Activated naive CD4-positive, alpha-beta T cell treated with anti-CD3 and anti-CD28 coated beads, Interleukin-2, amount 10 ng/mL, durations not matched to agents 7 days and 5 days (primary cell): ENCODE measurements around the gene STK38L.

Source experiments
- CTCF ChIA-PET: fragments of 350-600 bp; sonication (Branson Sonifier 250); formaldehyde crosslinking; loops from one replicate; lab custom pipeline; 2021; ENCODE audit warnings: antibody characterized with exemption; lab: Charles Lee
- DNase-seq: peaks from one replicate; pipeline ENCODE4 v3.0.0-alpha.2; 2020
- H3K27ac Mint-ChIP-seq: one replicate; pipeline ENCODE4 v1.8.0; 2021; ENCODE audit warnings: mild to moderate bottlenecking, moderate library complexity, mixed read lengths
- H3K27me3 Mint-ChIP-seq: one replicate; pipeline ENCODE4 v1.8.0; 2021; ENCODE audit warnings: mild to moderate bottlenecking, mixed read lengths
- H3K36me3 Mint-ChIP-seq: one replicate; pipeline ENCODE4 v1.8.0; 2021; ENCODE audit warnings: mixed read lengths
- H3K4me1 Mint-ChIP-seq: one replicate; pipeline ENCODE4 v1.8.0; 2021; ENCODE audit warnings: mixed read lengths
- H3K4me3 Mint-ChIP-seq: one replicate; pipeline ENCODE4 v1.8.0; 2021; ENCODE audit warnings: mild to moderate bottlenecking, moderate library complexity, mixed read lengths
- H3K9me3 Mint-ChIP-seq: one replicate; pipeline ENCODE4 v1.8.0; 2021; ENCODE audit warnings: mixed read lengths

The STK38L gene

GRCh38 chr12:27274706-27275105, 30.6 kb downstream of the STK38L start:
- CTCF ChIA-PET: no interaction called here
- DNase-seq: no peak
- Mint-ChIP-seq H3K4me3 (no peak overlapping the region), H3K27me3 (no peaks in the 10 kb centered on the region), H3K9me3 (no peaks in the 10 kb centered on the region), H3K27ac (no peak overlapping the region), H3K36me3 (peaks cover 5% of the 10 kb centered on the region), H3K4me1 (peaks cover 3% of the 10 kb centered on the region)

GRCh38 chr12:27276275-27276674, 32.2 kb downstream of the STK38L start:
- CTCF ChIA-PET: no interaction called here
- no peak overlapping the region for H3K27ac Mint-ChIP-seq
- DNase-seq: no peak
- H3K4me3 Mint-ChIP-seq: no peak overlapping the region
- no peaks in the 10 kb centered on the region for H3K27me3 Mint-ChIP-seq
- peaks cover 10% of the 10 kb centered on the region for H3K4me1 Mint-ChIP-seq
- H3K9me3 Mint-ChIP-seq: no peaks in the 10 kb centered on the region
- H3K36me3 Mint-ChIP-seq: no peaks in the 10 kb centered on the region

- CTCF ChIA-PET: interaction anchor here (0.8 to 3.0 kb wide), 5 partner anchors 12 to 393 kb away, joined by 3 to 13 read pairs (median 4); no protein-coding TSS in a partner anchor
- no peaks in the 10 kb centered on the region for H3K27me3 Mint-ChIP-seq
- H3K4me3 Mint-ChIP-seq: no peak overlapping the region
- no peaks in the 10 kb centered on the region for H3K9me3 Mint-ChIP-seq
- peaks cover 10% of the 10 kb centered on the region for H3K4me1 Mint-ChIP-seq
- H3K27ac Mint-ChIP-seq: no peak overlapping the region
- no peaks in the 10 kb centered on the region for H3K36me3 Mint-ChIP-seq
- DNase-seq: no peak
Measured at GRCh38 chr12:27277846-27278260, 33.8 kb downstream of the STK38L start.

GRCh38 chr12:27279826-27280225, 35.7 kb downstream of the STK38L start:
- CTCF ChIA-PET: interaction anchor here (1.1 to 3.0 kb wide), 3 partner anchors 27 to 89 kb away, joined by 3 to 13 read pairs (median 3); no protein-coding TSS in a partner anchor
- Mint-ChIP-seq H3K27ac (no peak overlapping the region), H3K27me3 (no peaks in the 10 kb centered on the region), H3K4me3 (no peak overlapping the region), H3K9me3 (no peaks in the 10 kb centered on the region), H3K4me1 (peaks cover 10% of the 10 kb centered on the region), H3K36me3 (no peaks in the 10 kb centered on the region)
- no peak for DNase-seq

- Mint-ChIP-seq H3K36me3 (no peaks in the 10 kb centered on the region), H3K4me1 (peaks cover 10% of the 10 kb centered on the region), H3K27ac (no peak overlapping the region), H3K27me3 (no peaks in the 10 kb centered on the region), H3K9me3 (no peaks in the 10 kb centered on the region), H3K4me3 (no peak overlapping the region)
- no peak for DNase-seq
- CTCF ChIA-PET: interaction anchor here (1.1 to 3.0 kb wide), 3 partner anchors 26 to 89 kb away, joined by 3 to 13 read pairs (median 3); no protein-coding TSS in a partner anchor
Measured at GRCh38 chr12:27280412-27280811, 36.3 kb downstream of the STK38L start.

- no peaks in the 10 kb centered on the region for H3K27me3 Mint-ChIP-seq
- peaks cover 10% of the 10 kb centered on the region for H3K4me1 Mint-ChIP-seq
- no peaks in the 10 kb centered on the region for H3K36me3 Mint-ChIP-seq
- no peak overlapping the region for H3K27ac Mint-ChIP-seq
- no peak overlapping the region for H3K4me3 Mint-ChIP-seq
- H3K9me3 Mint-ChIP-seq: no peaks in the 10 kb centered on the region
- CTCF ChIA-PET: interaction anchor here (0.7 kb wide), 1 partner anchor 398 kb away, joined by 3 read pairs; no protein-coding TSS in a partner anchor
- no peak for DNase-seq
Measured at GRCh38 chr12:27282754-27283153, 38.7 kb downstream of the STK38L start.

- no peaks in the 10 kb centered on the region for H3K9me3 Mint-ChIP-seq
- DNase-seq: no peak
- H3K27me3 Mint-ChIP-seq: no peaks in the 10 kb centered on the region
- no peak overlapping the region for H3K4me3 Mint-ChIP-seq
- CTCF ChIA-PET: no interaction called here
- no peaks in the 10 kb centered on the region for H3K36me3 Mint-ChIP-seq
- no peak overlapping the region for H3K27ac Mint-ChIP-seq
- H3K4me1 Mint-ChIP-seq: peaks cover 10% of the 10 kb centered on the region
Measured at GRCh38 chr12:27284021-27284420, 39.9 kb downstream of the STK38L start.

- H3K36me3 Mint-ChIP-seq: no peaks in the 10 kb centered on the region
- CTCF ChIA-PET: no interaction called here
- H3K27ac Mint-ChIP-seq: no peak overlapping the region
- H3K4me1 Mint-ChIP-seq: peaks cover 6% of the 10 kb centered on the region
- DNase-seq: no peak
- H3K27me3 Mint-ChIP-seq: no peaks in the 10 kb centered on the region
- no peak overlapping the region for H3K4me3 Mint-ChIP-seq
- no peaks in the 10 kb centered on the region for H3K9me3 Mint-ChIP-seq
Measured at GRCh38 chr12:27284751-27285150, 40.7 kb downstream of the STK38L start.

GRCh38 chr12:27285403-27285802, 41.3 kb downstream of the STK38L start:
- CTCF ChIA-PET: no interaction called here

GRCh38 chr12:27289414-27289813, 45.3 kb downstream of the STK38L start:
- no peak for DNase-seq
- CTCF ChIA-PET: interaction anchor here (1.6 kb wide), 1 partner anchor 12 kb away, joined by 4 read pairs; no protein-coding TSS in a partner anchor
- H3K4me1 Mint-ChIP-seq: no peaks in the 10 kb centered on the region
- no peak overlapping the region for H3K4me3 Mint-ChIP-seq
- H3K9me3 Mint-ChIP-seq: no peaks in the 10 kb centered on the region
- H3K36me3 Mint-ChIP-seq: no peaks in the 10 kb centered on the region
- no peaks in the 10 kb centered on the region for H3K27me3 Mint-ChIP-seq
- H3K27ac Mint-ChIP-seq: no peak overlapping the region

More at GRCh38 chr12:27285403-27285802, 41.3 kb downstream of the STK38L start:
- Mint-ChIP-seq H3K36me3 (no peaks in the 10 kb centered on the region), H3K27me3 (no peaks in the 10 kb centered on the region), H3K4me1 (peaks cover 2% of the 10 kb centered on the region), H3K4me3 (no peak overlapping the region), H3K9me3 (no peaks in the 10 kb centered on the region), H3K27ac (no peak overlapping the region)
- DNase-seq: no peak

- CTCF ChIA-PET: interaction anchor here (0.7 to 1.2 kb wide), 3 partner anchors 13 to 142 kb away, joined by 3 read pairs; no protein-coding TSS in a partner anchor
Measured at GRCh38 chr12:27290501-27291168, 46.5 kb downstream of the STK38L start.

GRCh38 chr12:27291862-27292261, 47.8 kb downstream of the STK38L start:
- Mint-ChIP-seq H3K9me3 (no peaks in the 10 kb centered on the region), H3K27me3 (no peaks in the 10 kb centered on the region), H3K27ac (no peak overlapping the region), H3K4me3 (no peak overlapping the region), H3K4me1 (no peaks in the 10 kb centered on the region), H3K36me3 (no peaks in the 10 kb centered on the region)
- no peak for DNase-seq
- CTCF ChIA-PET: no interaction called here

More at GRCh38 chr12:27290501-27291168, 46.5 kb downstream of the STK38L start:
- Mint-ChIP-seq H3K27ac (no peak overlapping the region), H3K4me3 (no peak overlapping the region), H3K9me3 (no peaks in the 10 kb centered on the region), H3K27me3 (no peaks in the 10 kb centered on the region), H3K4me1 (no peaks in the 10 kb centered on the region), H3K36me3 (no peaks in the 10 kb centered on the region)
- no peak for DNase-seq

- CTCF ChIA-PET: no interaction called here
- Mint-ChIP-seq H3K4me3 (no peak overlapping the region), H3K27ac (no peak overlapping the region), H3K4me1 (no peaks in the 10 kb centered on the region), H3K36me3 (peaks cover 1% of the 10 kb centered on the region), H3K9me3 (no peaks in the 10 kb centered on the region), H3K27me3 (no peaks in the 10 kb centered on the region)
- DNase-seq: no peak
Measured at GRCh38 chr12:27292718-27293117, 48.6 kb downstream of the STK38L start.

- Mint-ChIP-seq H3K36me3 (peaks cover 4% of the 10 kb centered on the region), H3K27me3 (no peaks in the 10 kb centered on the region), H3K4me1 (no peaks in the 10 kb centered on the region), H3K9me3 (no peaks in the 10 kb centered on the region), H3K4me3 (no peak overlapping the region), H3K27ac (no peak overlapping the region)
- CTCF ChIA-PET: no interaction called here
- no peak for DNase-seq
Measured at GRCh38 chr12:27293463-27293862, 49.4 kb downstream of the STK38L start.

- Mint-ChIP-seq H3K4me3 (no peak overlapping the region), H3K27ac (no peak overlapping the region), H3K4me1 (no peaks in the 10 kb centered on the region), H3K27me3 (no peaks in the 10 kb centered on the region), H3K36me3 (peaks cover 11% of the 10 kb centered on the region), H3K9me3 (no peaks in the 10 kb centered on the region)
- CTCF ChIA-PET: interaction anchor here (1.2 to 2.6 kb wide), 2 partner anchors 10 to 19 kb away, joined by 3 to 17 read pairs; no protein-coding TSS in a partner anchor
- DNase-seq: no peak
Measured at GRCh38 chr12:27296674-27297073, 52.6 kb downstream of the STK38L start.
